Pulmonary artery endothelial cell (primary cell): ENCODE measurements around the gene TTC1. TPM values are rescaled to one million over a fixed set of nuclear protein-coding genes. Genes with fewer than 3 reads are reported as not detected.
A peak's percentile ranks its signal among the peaks of the same experiment; 100 is the strongest.
"Not testable (repeated sequence)": the region's sequence is repeated elsewhere in the genome, so short reads cannot be mapped to it uniquely, and the experiment has no call there.

Experiments
- DNase-seq: peaks from one replicate; pipeline ENCODE4 v3.0.0-alpha.2; 2011; ENCODE audit warnings: low read depth, low spot score
- total RNA-seq: library from RNA; depleted of rRNA; stranded (reverse); fragments of >200 nt; gene quantifications from 2 replicates; pipeline ENCODE4 v1.2.3, GENCODE V29; 2014

The TTC1 gene
- total RNA-seq, 1 donor from 2014 or later = 46.2 TPM

- DNase-seq = no peak
Measured at GRCh38 chr5:160039810-160040470, 31.0 kb downstream of the TTC1 start.

DNA sequence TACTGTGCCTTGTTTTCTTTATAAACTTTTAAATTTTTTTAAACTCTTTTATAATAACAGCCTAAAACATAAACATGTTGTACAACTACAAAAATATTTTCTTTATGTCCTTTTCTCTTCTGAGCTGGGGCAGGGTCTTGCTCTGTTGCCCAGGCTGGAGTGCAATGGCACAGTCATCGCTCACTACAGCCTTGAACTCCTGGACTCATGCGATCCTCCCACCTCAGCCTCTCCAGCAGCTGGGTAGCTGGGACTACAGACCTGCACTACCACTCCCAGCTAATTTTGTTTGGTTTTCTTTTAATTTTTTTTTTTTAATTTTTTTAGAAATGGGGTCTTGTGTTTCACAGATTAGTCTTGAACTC is 31.5 kb downstream of the TTC1 start:
- no peak for DNase-seq

DNA sequence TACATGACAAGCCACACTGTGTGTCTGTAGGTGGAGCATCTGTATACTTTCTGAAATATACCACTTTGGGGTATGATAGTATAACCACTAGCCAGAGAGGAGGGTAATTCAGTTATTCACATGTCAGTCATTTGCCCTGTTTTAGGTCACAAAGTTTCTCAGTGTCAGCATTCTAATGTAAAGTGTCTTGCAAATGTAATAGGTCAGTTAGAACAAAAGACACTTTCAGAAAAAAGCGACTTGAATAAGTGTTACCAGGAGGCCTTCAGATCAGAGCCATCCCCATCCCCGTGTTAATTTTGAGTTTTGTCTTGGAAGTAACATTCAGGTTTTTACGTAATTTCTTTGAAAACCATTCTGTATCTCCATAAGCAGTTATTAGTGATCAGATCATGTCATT is 33.7 kb downstream of the TTC1 start:
- DNase-seq = no peak

GRCh38 chr5:160044391-160044804 is 35.5 kb downstream of the TTC1 start:
- no peak for DNase-seq

GRCh38 chr5:160044967-160045366 is 36.0 kb downstream of the TTC1 start:
- no peak for DNase-seq

DNA sequence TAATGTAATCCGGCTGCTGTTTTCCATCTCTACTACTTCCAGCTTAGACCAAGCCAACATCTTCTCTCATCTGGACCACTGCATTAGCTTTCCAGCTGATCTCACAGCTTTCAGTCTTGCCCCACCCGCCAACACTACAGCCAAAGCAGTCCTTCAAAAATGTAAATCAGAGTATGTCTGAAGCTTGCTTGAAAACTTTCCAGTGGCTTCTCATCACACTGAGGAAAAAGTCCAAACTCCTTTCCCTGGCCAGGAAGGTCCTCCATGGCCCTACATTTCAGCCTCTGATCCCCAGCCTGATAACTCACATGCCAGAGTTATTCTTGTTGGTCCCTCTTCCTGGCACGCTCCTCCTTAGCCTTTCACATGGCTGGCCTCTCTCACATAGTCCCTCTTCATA is 38.5 kb downstream of the TTC1 start:
- no peak for DNase-seq

DNA sequence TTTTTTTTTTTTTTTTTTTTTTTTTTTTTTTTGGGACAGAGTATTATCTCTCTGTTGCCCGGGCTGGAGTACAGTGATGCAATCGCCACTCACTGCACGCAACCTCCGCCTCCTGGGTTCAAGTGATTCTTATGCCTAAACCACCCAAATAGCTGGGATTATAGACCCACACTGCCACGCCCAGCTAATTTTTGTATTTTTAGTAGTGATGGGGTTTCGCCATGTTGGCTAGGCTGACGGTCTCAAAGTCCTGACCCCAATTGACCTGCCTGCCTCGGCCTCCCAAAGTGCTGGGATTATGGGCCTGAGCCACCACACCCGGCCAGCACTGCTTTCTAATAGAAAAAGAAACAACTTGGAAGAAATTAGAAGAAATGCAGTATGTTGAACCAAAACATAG is 39.2 kb downstream of the TTC1 start:
- DNase-seq = no peak

DNA sequence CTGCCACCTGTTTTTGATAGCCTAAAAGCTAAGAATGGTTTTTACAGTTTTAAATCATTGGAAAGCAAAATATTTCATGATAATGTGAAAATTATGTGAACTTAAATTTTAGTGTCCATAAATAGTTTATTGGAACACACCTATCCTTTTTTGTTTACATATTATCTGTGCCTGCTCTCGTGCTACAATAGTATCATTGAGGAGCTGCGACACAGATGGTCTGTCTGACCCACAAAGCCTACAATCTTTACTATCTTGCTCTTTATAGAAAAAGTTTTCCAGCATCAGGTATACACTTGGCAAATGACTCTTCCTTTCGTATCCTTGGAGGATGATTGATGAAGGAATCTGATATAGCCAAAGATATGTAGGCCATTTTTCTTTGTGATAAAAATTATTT is 40.2 kb downstream of the TTC1 start:
- DNase-seq = no peak

- DNase-seq = no peak
Measured at GRCh38 chr5:160054047-160054446, 45.1 kb downstream of the TTC1 start.

- no peak for DNase-seq
Measured at GRCh38 chr5:160054831-160055230, 45.9 kb downstream of the TTC1 start.

DNA sequence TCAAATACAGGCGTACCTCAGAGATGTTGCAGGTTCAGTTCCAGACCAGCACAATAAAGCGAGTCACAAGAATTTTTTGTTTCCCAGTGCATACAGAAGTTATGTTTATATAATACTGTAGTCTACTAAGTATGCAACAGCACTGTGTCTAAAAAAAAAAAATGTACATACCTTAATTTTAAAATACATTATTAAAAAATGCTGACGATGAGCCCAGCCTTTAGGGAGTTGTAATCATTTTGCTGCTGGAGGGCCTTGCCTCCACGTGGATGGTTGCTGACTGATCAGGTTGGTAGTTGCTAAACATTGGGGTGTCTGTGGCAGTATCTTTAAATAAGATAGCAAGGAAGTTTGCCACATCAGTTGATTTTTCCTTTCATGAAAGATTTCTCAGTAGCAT is 48.3 kb downstream of the TTC1 start:
- DNase-seq = no peak

DNA sequence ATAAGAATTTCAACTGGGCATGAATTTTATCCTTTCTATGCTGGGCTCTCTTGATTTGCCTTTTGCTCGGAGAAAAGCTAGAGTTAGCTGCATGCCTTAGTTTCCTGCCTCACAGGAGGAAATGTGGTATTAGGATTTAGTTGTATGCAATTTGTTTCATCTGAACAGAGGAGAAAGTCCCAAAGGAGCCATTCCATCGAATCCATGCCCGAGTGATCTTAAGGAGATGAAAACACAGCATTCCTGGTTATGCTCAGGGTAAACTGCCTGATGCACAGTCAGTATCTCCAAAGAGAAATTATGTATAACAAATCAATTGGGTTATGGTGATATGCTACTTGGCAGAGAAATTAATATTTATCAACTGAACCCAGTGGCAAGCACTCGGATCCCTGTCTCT is 51.1 kb downstream of the TTC1 start:
- DNase-seq = no peak

DNA sequence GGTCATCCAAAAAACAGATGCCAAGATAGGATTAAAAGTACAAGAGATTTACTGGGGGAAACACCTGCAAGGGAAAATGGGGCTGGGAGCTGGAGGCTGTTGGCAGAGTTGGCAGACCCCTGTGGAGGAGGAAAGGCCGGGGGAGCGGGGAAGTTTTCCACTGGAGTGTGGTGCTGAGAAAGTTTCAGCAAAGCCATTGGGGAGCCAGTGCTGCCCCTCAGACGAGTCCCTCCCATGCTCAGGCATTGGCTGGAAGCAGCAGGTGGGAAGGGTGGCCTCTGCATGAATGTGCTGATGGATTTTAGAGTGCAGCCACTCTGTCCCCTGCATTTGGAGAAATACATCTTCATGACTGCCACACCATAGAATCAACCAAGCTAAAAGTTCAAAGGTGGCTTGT is 52.8 kb downstream of the TTC1 start:
- no peak for DNase-seq

GRCh38 chr5:160064417-160064810 is 55.5 kb downstream of the TTC1 start:
- no peak for DNase-seq

GRCh38 chr5:160064995-160065614 is 56.2 kb downstream of the TTC1 start:
- DNase-seq = no peak

DNA sequence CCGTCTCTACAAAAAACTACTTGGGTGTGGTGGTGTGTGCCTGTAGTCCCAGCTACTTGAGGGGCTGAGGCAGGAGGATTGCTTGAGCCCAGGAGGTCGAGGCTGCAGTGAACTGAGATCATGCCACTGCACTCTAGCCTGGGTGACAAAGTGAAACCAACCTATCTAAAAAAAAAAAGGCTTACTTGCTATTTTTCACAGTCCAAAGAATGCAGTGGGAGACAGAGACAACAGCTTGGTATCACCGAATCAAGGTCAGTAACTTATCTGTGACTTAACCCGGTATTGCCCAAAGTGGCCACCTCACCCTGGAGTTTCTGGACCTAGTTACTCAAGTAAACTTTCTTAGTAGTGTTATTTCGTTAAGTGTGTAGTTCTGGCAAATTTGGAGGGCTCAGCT is 60.2 kb downstream of the TTC1 start:
- DNase-seq = not testable (repeated sequence)

DNA sequence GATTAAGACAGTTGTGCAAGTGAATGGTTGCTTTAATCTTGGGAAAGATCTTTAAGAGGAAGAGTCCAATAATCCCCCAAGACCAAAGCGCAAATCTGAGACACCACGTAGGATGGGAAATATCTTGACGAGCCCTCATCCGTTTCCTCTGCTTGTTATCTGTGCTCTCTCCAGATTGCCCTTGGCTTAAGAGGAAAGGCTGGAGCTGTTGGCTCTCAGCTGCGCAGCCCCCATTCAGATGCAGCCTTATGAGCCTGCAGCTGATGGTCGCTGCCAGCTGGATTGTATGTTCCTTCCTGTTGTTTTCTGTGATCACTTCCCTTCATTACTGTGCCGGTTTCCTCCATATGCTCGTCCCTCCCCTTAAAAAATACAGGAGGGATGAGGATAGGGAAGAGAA is 62.6 kb downstream of the TTC1 start:
- DNase-seq = peak; percentile 74

DNA sequence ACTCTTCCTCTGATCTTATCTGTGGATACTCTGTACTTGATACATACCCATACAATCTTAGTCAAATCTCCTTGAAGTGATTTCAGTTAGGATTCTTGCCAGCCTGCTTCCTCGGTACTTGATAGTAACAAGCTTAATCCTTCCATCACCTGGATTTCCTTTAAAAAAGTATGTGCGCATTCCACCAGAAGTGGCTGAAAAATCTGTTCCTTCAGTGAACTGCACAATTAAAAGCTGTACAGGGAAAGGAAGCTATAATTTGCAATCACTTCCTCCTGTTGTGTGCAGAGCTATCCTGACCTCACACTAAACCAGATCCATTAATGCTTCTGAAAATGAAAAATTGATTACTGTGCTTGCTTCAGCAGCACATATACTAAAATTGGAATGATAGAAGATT is 63.0 kb downstream of the TTC1 start:
- peak; percentile 30 for DNase-seq

DNA sequence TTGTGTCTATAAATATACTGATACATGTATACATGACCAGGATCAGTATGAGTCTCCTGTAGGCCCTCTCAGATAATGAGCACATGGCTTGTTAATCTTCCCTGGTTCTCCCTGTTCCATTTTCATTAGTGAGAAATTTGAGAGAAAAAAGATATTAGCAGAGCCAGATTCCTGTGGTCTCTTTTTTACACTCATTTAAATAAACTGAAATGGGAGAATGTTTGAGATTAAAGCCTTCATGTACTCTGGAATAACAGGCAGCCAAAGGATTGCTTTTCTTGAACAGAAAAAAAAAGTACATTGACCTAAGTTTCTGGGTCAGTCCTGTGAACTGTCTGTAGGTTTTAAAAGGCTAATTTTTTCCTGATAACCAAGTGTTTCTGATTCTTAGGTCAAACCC is 66.1 kb downstream of the TTC1 start:
- DNase-seq = no peak

DNA sequence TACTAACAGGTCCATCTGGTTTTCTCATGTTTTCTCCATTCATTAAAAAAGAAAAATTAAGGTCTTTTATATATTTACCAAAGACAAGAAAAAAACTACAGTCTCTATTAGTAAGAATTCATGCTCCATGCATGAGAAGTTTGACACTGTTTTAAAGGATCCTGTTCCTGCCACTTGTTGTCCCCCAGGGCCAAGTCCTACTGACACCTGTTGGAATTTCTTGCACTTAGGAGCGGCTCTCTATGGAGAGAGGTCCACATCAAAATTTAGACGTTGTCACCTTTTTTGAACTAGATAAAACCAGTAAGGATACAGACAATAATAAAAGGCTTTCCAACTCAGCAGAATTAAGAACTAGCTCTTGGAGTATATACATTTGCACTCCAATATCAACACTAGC is 68.1 kb downstream of the TTC1 start:
- no peak for DNase-seq

GRCh38 chr5:160079753-160080152 is 70.8 kb downstream of the TTC1 start:
- DNase-seq = no peak

- DNase-seq = no peak
Measured at GRCh38 chr5:160081495-160081894, 72.6 kb downstream of the TTC1 start.

- DNase-seq = peak; percentile 55
Measured at GRCh38 chr5:160082614-160083500, 73.9 kb downstream of the TTC1 start.
